ENCODE measurements around the gene FHIT.

Gene FHIT

GRCh38 chr3:60333710-60334109, 917.5 kb downstream of the FHIT start:
- no peaks in the 10 kb centered on the region for H3K27me3 Mint-ChIP-seq
- H3K4me1 Mint-ChIP-seq, result peaks cover 5% of the 10 kb centered on the region
- no peaks in the 10 kb centered on the region for H3K36me3 Mint-ChIP-seq (ENCODE audit: low read depth)
- no peak overlapping the region for H3K27ac Mint-ChIP-seq
- ATAC-seq (no peak), DNase-seq (no peak)
- no peak overlapping the region for H3K4me3 Mint-ChIP-seq
- H3K9me3 Mint-ChIP-seq, result no peaks in the 10 kb centered on the region

- Mint-ChIP-seq H3K27me3 (no peaks in the 10 kb centered on the region), H3K4me1 (peaks cover 5% of the 10 kb centered on the region), H3K9me3 (no peaks in the 10 kb centered on the region), H3K27ac (no peak overlapping the region), H3K4me3 (no peak overlapping the region), H3K36me3 (ENCODE audit: low read depth) (no peaks in the 10 kb centered on the region)
- ATAC-seq (no peak), DNase-seq (no peak)
Observed at GRCh38 chr3:60330107-60330506, 921.1 kb downstream of the FHIT start.

- no peak overlapping the region for H3K27ac Mint-ChIP-seq
- H3K4me3 Mint-ChIP-seq, result no peak overlapping the region
- no peak for DNase-seq
- no peak for ATAC-seq
- no peaks in the 10 kb centered on the region for H3K9me3 Mint-ChIP-seq
- H3K4me1 Mint-ChIP-seq, result no peaks in the 10 kb centered on the region
- no peaks in the 10 kb centered on the region for H3K36me3 Mint-ChIP-seq (ENCODE audit: low read depth)
- no peaks in the 10 kb centered on the region for H3K27me3 Mint-ChIP-seq
Observed at GRCh38 chr3:60325610-60326170, 925.6 kb downstream of the FHIT start.

GRCh38 chr3:60323651-60324050, 927.6 kb downstream of the FHIT start:
- H3K4me1 Mint-ChIP-seq, result no peaks in the 10 kb centered on the region
- no peaks in the 10 kb centered on the region for H3K36me3 Mint-ChIP-seq (ENCODE audit: low read depth)
- no peak for DNase-seq
- no peaks in the 10 kb centered on the region for H3K27me3 Mint-ChIP-seq
- H3K9me3 Mint-ChIP-seq, result no peaks in the 10 kb centered on the region
- no peak overlapping the region for H3K27ac Mint-ChIP-seq
- no peak overlapping the region for H3K4me3 Mint-ChIP-seq
- no peak for ATAC-seq

- Mint-ChIP-seq H3K27me3 (no peaks in the 10 kb centered on the region), H3K36me3 (ENCODE audit: low read depth) (no peaks in the 10 kb centered on the region), H3K27ac (no peak overlapping the region), H3K4me3 (no peak overlapping the region), H3K4me1 (no peaks in the 10 kb centered on the region), H3K9me3 (no peaks in the 10 kb centered on the region)
- no peak for DNase-seq
- ATAC-seq, result no peak
Observed at GRCh38 chr3:60323180-60323579, 928.1 kb downstream of the FHIT start.

GRCh38 chr3:60322298-60322856, 928.9 kb downstream of the FHIT start:
- no peak overlapping the region for H3K27ac Mint-ChIP-seq
- no peak for ATAC-seq
- DNase-seq, result no peak
- H3K4me1 Mint-ChIP-seq, result no peaks in the 10 kb centered on the region
- H3K9me3 Mint-ChIP-seq, result no peaks in the 10 kb centered on the region
- no peaks in the 10 kb centered on the region for H3K36me3 Mint-ChIP-seq (ENCODE audit: low read depth)
- no peak overlapping the region for H3K4me3 Mint-ChIP-seq
- H3K27me3 Mint-ChIP-seq, result no peaks in the 10 kb centered on the region

- Mint-ChIP-seq H3K36me3 (ENCODE audit: low read depth) (no peaks in the 10 kb centered on the region), H3K4me3 (no peak overlapping the region), H3K27ac (no peak overlapping the region), H3K4me1 (no peaks in the 10 kb centered on the region), H3K9me3 (peaks cover 8% of the 10 kb centered on the region), H3K27me3 (no peaks in the 10 kb centered on the region)
- ATAC-seq, result no peak
- no peak for DNase-seq
Observed at GRCh38 chr3:60319179-60319858, 931.9 kb downstream of the FHIT start.

- no peak for DNase-seq
- Mint-ChIP-seq H3K27ac (no peak overlapping the region), H3K9me3 (peaks cover 8% of the 10 kb centered on the region), H3K4me1 (peaks cover 7% of the 10 kb centered on the region), H3K27me3 (no peaks in the 10 kb centered on the region), H3K36me3 (ENCODE audit: low read depth) (no peaks in the 10 kb centered on the region), H3K4me3 (no peak overlapping the region)
- no peak for ATAC-seq
Observed at GRCh38 chr3:60316121-60316797, 935.0 kb downstream of the FHIT start.

GRCh38 chr3:60313951-60314461, 937.2 kb downstream of the FHIT start:
- Mint-ChIP-seq H3K4me3 (no peak overlapping the region), H3K4me1 (peaks cover 7% of the 10 kb centered on the region), H3K27me3 (no peaks in the 10 kb centered on the region), H3K27ac (no peak overlapping the region), H3K36me3 (ENCODE audit: low read depth) (no peaks in the 10 kb centered on the region), H3K9me3 (peaks cover 8% of the 10 kb centered on the region)
- DNase-seq (no peak), ATAC-seq (no peak)

GRCh38 chr3:60313231-60313798, 937.9 kb downstream of the FHIT start:
- peaks cover 7% of the 10 kb centered on the region for H3K4me1 Mint-ChIP-seq

GRCh38 chr3:60309539-60310268, 941.5 kb downstream of the FHIT start:
- DNase-seq (no peak), ATAC-seq (no peak)
- H3K27ac Mint-ChIP-seq, result no peak overlapping the region
- H3K4me3 Mint-ChIP-seq, result no peak overlapping the region
- no peaks in the 10 kb centered on the region for H3K36me3 Mint-ChIP-seq (ENCODE audit: low read depth)
- H3K4me1 Mint-ChIP-seq, result peaks cover 7% of the 10 kb centered on the region
- no peaks in the 10 kb centered on the region for H3K27me3 Mint-ChIP-seq
- H3K9me3 Mint-ChIP-seq, result no peaks in the 10 kb centered on the region

More at GRCh38 chr3:60313231-60313798, 937.9 kb downstream of the FHIT start:
- no peak overlapping the region for H3K27ac Mint-ChIP-seq
- no peaks in the 10 kb centered on the region for H3K27me3 Mint-ChIP-seq
- peaks cover 8% of the 10 kb centered on the region for H3K9me3 Mint-ChIP-seq
- ATAC-seq (no peak), DNase-seq (no peak)
- H3K4me3 Mint-ChIP-seq, result no peak overlapping the region
- H3K36me3 Mint-ChIP-seq (ENCODE audit: low read depth), result no peaks in the 10 kb centered on the region

GRCh38 chr3:60308808-60309207, 942.4 kb downstream of the FHIT start:
- Mint-ChIP-seq H3K36me3 (ENCODE audit: low read depth) (no peaks in the 10 kb centered on the region), H3K27me3 (no peaks in the 10 kb centered on the region), H3K9me3 (no peaks in the 10 kb centered on the region), H3K4me3 (no peak overlapping the region), H3K27ac (no peak overlapping the region), H3K4me1 (peaks cover 2% of the 10 kb centered on the region)
- DNase-seq (no peak), ATAC-seq (no peak)

GRCh38 chr3:60307562-60308199, 943.6 kb downstream of the FHIT start:
- no peak for ATAC-seq
- Mint-ChIP-seq H3K4me3 (no peak overlapping the region), H3K27ac (no peak overlapping the region), H3K4me1 (peaks cover 4% of the 10 kb centered on the region), H3K36me3 (ENCODE audit: low read depth) (no peaks in the 10 kb centered on the region), H3K9me3 (no peaks in the 10 kb centered on the region), H3K27me3 (no peaks in the 10 kb centered on the region)
- DNase-seq, result no peak

- H3K4me3 Mint-ChIP-seq, result no peak overlapping the region
- no peaks in the 10 kb centered on the region for H3K9me3 Mint-ChIP-seq
- no peak overlapping the region for H3K27ac Mint-ChIP-seq
- no peaks in the 10 kb centered on the region for H3K36me3 Mint-ChIP-seq (ENCODE audit: low read depth)
- ATAC-seq (no peak), DNase-seq (no peak)
- H3K4me1 Mint-ChIP-seq, result peaks cover 4% of the 10 kb centered on the region
- no peaks in the 10 kb centered on the region for H3K27me3 Mint-ChIP-seq
Observed at GRCh38 chr3:60304112-60304511, 947.1 kb downstream of the FHIT start.
